HCEC 1CT (cell line): ENCODE results near the gene SLC2A6.

Source experiments
- DNase-seq: peaks from one replicate; pipeline ENCODE4 v3.0.0-alpha.2; 2017

The SLC2A6 gene

DNA sequence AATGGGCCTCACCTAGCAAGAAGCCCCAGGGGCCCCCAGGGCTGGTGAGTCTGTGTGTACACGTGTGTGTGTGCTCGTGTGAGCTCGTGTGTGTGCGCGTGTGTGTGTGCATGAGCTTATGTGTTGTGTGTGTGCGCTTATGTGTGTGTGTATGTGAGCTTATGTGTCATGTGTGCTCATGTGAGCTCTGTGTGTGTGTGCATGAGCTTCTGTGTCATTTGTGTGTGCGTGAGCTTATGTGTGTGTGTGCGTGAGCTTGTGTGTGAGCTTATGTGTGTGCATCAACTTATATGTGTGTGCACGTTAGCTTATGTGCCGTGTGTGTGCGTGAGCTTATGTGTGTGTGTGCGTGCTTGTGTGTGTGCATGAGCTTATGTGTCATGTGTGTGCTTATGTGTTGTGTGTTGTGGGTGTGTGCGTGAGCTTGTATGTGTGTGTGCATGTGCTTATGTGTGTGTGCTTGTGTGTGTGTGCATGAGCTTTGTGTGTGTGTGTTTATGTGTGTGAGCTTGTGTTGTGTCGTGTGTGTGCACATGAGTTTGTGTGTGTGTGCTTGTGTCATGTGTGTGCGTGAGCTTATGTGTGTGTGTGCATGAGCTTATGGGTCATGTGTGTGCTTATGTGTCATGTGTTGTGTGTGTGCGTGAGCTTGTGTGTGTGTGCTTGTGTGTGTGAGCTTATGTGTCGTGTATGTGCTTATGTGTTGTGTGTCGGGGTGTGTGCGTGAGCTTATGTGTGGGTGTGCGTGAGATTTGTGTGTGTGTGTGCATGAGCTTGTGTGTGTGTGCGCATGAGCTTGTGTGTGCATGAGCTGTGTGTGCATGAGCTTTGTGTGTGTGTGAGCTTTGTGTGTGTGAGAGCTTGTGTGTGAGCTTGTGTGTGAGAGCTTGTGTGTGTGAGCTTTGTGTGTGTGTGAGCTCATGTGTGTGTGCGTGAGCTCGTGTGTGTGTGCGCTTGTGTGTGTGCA is 16.7 kb upstream of the SLC2A6 start:
- DNase-seq: no peak

- DNase-seq: no peak
Measured at GRCh38 chr9:133494636-133495326, 15.9 kb upstream of the SLC2A6 start.

DNA sequence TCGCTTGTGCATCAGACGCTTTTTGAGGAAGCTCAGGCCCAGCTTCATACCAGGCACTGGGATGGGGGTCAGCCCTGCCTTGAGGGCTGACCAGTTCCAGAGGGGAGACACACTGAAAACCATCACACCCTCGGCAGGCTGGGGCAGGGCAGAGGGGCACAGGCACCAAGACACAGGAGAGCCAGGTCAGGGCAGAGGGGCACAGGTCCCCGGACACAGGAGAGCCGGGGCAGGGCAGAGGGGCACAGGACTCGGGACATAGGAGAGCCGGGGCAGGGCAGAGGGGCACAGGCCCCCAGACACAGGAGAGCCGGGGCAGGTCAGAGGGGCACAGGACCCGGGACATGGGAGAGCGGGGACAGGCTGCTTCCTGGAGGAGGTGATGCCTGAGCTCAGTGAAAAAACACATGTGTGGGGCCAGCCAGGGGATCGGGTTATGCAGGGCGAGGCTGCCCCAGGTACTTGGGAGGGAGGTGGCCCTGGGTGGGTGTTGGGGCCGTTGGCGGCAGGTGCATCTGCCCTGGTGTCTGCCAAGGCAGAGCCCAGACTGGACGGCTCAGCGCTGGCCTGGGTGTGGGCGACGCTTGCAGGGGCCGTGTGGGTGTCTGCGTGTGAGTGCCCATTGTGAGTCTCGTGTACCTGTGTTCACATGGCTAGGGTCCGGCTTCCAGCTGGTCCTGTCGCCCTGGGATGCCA is 15.1 kb upstream of the SLC2A6 start:
- DNase-seq: no peak

DNA sequence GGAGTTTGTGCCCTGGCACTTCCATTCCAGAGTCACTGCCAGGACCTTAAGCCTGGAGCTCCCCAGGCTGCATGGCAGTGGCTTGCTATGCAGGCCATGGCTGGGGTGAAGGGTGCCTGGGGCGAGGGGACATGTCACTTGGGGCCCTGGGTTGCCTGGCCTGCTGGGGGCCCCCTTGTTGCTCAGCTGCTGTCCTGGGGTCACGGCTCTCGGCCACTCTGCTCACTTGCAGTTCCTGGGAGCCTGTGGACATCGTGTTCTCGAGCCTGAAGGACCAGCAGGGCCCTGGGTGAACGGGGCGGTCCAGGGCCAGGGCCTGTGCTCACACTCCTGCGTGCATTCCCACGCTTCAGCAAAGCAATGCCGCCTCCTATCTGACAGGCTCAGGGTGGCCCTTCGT is 14.5 kb upstream of the SLC2A6 start:
- DNase-seq: no peak

GRCh38 chr9:133492061-133493021 is 13.4 kb upstream of the SLC2A6 start:
- no peak for DNase-seq

GRCh38 chr9:133491656-133491925 is 12.7 kb upstream of the SLC2A6 start:
- no peak for DNase-seq

DNA sequence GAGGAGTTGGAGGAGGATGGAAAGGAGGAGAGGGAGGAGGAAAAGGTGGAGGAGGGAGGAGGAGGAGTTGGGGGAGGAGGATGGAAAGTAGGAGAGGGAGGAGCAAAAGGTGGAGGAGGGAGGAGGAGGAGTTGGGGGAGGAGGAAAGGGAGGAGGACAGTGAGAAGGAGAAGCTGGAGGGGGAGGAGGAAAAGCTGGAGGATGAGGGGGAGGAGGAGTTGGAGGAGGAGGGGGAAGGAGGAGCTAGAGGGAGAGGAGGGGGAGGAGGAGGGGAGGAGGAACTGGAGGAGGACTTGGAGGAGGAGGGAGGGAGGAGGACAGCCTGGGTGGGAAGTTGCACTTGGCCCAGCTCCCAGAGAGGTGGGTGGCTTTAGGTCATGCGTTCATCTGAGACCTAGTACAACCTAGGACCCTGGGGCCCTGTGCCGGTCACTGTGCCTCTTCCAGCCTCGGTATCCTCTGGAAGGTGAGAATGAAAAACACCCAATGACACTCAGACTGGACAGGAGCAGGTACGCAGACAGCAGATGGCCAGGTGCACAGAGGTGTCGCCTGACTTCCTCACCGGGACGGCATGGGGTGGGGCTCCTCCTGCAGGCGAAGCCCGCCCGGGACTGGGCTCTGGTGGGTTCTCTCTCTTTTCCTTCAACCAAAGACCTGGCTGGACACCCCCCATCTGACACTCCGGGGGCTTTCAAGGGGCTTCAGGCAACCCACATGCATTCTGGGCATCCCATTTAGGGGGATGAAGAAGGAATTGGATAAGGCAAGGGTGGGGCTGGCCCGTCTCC is 12.2 kb upstream of the SLC2A6 start:
- DNase-seq: no peak

- no peak for DNase-seq
Measured at GRCh38 chr9:133490201-133490681, 11.3 kb upstream of the SLC2A6 start.

GRCh38 chr9:133489253-133490190 is 10.6 kb upstream of the SLC2A6 start:
- no peak for DNase-seq

DNA sequence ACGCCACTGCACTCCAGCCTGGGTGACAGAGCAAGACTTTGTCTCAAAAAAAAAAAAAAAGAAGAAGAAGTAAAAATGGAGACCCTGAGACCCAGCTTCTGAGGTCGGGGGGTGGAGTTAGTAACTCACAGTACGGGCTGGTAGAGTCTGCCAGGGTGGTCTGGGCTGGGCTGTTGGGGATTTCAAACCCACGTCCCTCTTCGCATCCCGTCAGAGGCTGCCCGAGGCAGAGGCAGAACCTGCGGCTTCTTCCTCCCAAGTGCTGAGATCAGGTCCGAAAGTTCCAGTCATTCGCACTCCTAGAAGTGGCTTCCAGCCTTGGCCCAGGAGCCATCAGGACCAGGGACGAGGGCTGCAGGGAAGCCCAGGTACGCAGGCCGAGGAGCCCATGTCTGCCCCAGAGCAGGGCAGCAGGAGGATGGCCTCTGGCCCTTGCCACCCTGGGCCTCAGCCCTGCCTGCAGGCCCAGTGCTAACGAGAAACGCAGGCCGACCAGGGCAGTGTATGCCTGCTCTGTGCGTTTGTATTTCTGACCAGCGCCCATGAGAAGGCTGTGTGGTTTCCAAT is 9.9 kb upstream of the SLC2A6 start:
- DNase-seq: no peak

DNA sequence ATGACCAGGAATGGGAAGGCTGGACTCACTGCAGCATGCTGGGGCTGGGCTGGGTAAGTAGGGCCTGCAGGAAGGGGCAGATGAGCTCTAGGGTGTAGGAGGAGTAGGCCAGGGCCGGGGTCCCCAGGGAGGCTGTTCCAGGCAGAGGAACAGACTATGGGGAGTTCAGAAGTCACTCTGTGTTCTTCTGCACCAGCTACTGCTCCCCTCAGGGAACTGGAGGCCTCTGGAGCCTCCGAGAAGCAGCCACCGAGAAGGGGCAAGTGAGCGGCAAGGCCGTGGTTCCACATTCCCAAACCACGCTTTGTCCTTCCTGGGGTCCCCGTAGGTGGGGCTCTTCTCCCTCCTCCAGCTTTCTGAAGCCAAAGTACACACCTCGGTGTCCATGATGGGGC is 8.4 kb upstream of the SLC2A6 start:
- no peak for DNase-seq

GRCh38 chr9:133485531-133486260 is 6.8 kb upstream of the SLC2A6 start:
- DNase-seq: no peak

- DNase-seq: no peak
Measured at GRCh38 chr9:133484671-133485437, 6.0 kb upstream of the SLC2A6 start.

- no peak for DNase-seq
Measured at GRCh38 chr9:133483611-133484010, 4.7 kb upstream of the SLC2A6 start.

GRCh38 chr9:133477992-133478850 is 678 bp downstream of the SLC2A6 start:
- no peak for DNase-seq

DNA sequence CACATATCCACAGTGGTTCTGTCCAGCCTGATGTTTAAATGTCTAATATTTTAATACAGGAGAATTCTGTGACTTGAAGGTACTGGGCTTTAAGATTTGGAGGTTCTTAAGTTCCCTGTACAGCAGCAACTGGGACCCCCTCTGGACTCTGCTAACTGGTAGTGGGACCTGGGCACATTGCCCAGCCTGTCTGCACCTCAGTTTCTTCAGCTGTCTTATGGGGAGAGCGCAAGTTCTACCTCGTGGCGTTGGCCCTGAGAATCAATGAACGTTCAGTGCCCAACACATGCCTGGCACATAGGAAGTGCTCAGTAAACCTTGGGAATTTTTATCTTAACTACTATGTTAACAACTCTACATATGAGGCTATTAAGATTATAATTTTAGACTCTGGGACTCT is 1.4 kb downstream of the SLC2A6 start:
- no peak for DNase-seq

DNA sequence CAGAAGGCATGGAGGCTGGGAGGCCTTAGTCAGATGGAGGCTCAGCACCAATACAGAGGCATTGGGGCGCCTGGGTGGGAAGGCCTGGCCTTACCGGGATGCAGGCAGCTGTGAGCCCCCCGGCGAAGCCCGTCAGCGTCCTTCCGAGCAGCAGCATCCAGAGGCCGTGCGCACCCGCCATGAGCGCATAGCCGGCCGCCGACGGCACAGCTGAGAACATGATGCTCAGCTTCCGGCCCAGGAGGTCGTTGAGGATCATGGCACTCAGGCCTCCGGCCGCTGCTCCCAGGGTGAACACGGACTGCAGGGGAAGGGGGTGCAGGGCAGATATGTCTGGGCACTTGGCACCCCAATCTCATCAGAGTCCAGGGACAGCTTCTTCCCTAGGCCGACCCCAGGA is 2.0 kb downstream of the SLC2A6 start:
- DNase-seq: no peak
